HEK293T (cell line): ENCODE results near the gene EFNA5.

ENCODE experiments used
- CTCF ChIA-PET: fragments of 350-600 bp; formaldehyde crosslinking; extraction: SDS; loops from one replicate; lab custom pipeline; 2021; ENCODE audit warnings: antibody characterized with exemption, inconsistent platforms; lab: Yijun Ruan, JAX
- POLR2A ChIA-PET: fragments of 350-600 bp; formaldehyde crosslinking; extraction: SDS; loops from one replicate; lab custom pipeline; 2020; ENCODE audit warnings: antibody characterized with exemption, inconsistent platforms; lab: Yijun Ruan, JAX
- DNase-seq: peaks from one replicate; pipeline ENCODE4 v3.0.0; 2012; ENCODE audit warnings: mixed read lengths; ENCODE audit errors: extremely low spot score
- ARNT ChIP-seq: fragments of 450-650 bp; IDR thresholded peaks from 2 replicates; pipeline ENCODE4 v1.6.1; 2017; ENCODE audit warnings: mild to moderate bottlenecking
- BHLHE40 ChIP-seq: fragments of 450-650 bp; IDR thresholded peaks from 2 replicates; pipeline ENCODE4 v1.6.1; 2016; ENCODE audit warnings: mild to moderate bottlenecking, moderate library complexity, borderline replicate concordance
- CTBP1 ChIP-seq: fragments of 450-650 bp; IDR thresholded peaks from 2 replicates; pipeline ENCODE4 v1.6.1; 2016; ENCODE audit warnings: borderline replicate concordance
- ELF4 ChIP-seq: fragments of 450-650 bp; IDR thresholded peaks from 2 replicates; pipeline ENCODE4 v1.6.1; 2017; ENCODE audit warnings: antibody characterized with exemption
- FOXA1 ChIP-seq: fragments of 450-650 bp; IDR thresholded peaks from 2 replicates; pipeline ENCODE4 v1.6.1; 2016; ENCODE audit warnings: mild to moderate bottlenecking
- FOXK2 ChIP-seq: fragments of 450-650 bp; IDR thresholded peaks from 2 replicates; pipeline ENCODE4 v1.6.1; 2016; ENCODE audit warnings: mild to moderate bottlenecking
- FOXM1 ChIP-seq: fragments of 450-650 bp; IDR thresholded peaks from 2 replicates; pipeline ENCODE4 v1.6.1; 2017; ENCODE audit warnings: mild to moderate bottlenecking, borderline replicate concordance
- HDGF ChIP-seq: fragments of 450-650 bp; IDR thresholded peaks from 2 replicates; pipeline ENCODE4 v1.6.1; 2017; ENCODE audit warnings: antibody characterized with exemption, borderline replicate concordance
- L3MBTL2 ChIP-seq: fragments of 450-650 bp; conservative IDR thresholded peaks from 2 replicates; pipeline ENCODE4 v1.6.1; 2016; ENCODE audit warnings: mild to moderate bottlenecking
- LEF1 ChIP-seq: fragments of 450-650 bp; IDR thresholded peaks from 2 replicates; pipeline ENCODE4 v1.6.1; 2017; ENCODE audit warnings: mild to moderate bottlenecking, borderline replicate concordance
- NFRKB ChIP-seq: fragments of 450-650 bp; IDR thresholded peaks from 2 replicates; pipeline ENCODE4 v1.6.1; 2016; ENCODE audit warnings: mild to moderate bottlenecking, moderate library complexity
- PKNOX1 ChIP-seq: fragments of 450-650 bp; IDR thresholded peaks from 2 replicates; pipeline ENCODE4 v1.6.1; 2016
- SP1 ChIP-seq: fragments of 450-650 bp; IDR thresholded peaks from 2 replicates; pipeline ENCODE4 v1.6.1; 2017
- SUZ12 ChIP-seq: fragments of 450-650 bp; IDR thresholded peaks from 2 replicates; pipeline ENCODE4 v1.6.1; 2016; ENCODE audit warnings: mild to moderate bottlenecking
- TARDBP ChIP-seq: fragments of 450-650 bp; IDR thresholded peaks from 2 replicates; pipeline ENCODE4 v1.6.1; 2016
- ZNF384 ChIP-seq: fragments of 450-650 bp; IDR thresholded peaks from 2 replicates; pipeline ENCODE4 v1.6.1; 2016

Gene EFNA5

DNA sequence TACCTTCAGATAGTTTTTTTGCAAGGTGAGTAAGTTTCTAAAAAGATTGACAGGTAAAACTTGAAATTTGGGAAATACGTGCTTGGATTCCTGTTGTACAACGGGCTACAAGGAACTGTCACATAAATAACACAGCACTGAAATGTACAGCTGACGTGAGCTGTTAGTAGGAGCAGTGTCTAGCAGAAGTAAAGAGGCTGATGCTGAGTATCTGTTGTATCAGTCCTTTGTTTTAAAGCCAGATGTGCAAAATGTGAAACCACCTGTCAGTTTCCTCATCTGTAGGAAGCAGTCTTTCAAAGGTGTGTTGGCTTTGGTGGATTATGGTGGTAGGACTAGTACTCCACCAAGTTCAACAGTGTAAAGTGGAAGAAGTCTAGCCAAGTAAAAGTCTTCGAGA is 122.3 kb downstream of the EFNA5 start:
- no peak for DNase-seq
- POLR2A ChIA-PET = no interaction called here
- TF ChIP-seq ZNF384 = no peak
- CTCF ChIA-PET = interaction anchor here (1.2 kb wide), 1 partner anchor 95 kb away, joined by 3 read pairs; no protein-coding TSS in a partner anchor

DNA sequence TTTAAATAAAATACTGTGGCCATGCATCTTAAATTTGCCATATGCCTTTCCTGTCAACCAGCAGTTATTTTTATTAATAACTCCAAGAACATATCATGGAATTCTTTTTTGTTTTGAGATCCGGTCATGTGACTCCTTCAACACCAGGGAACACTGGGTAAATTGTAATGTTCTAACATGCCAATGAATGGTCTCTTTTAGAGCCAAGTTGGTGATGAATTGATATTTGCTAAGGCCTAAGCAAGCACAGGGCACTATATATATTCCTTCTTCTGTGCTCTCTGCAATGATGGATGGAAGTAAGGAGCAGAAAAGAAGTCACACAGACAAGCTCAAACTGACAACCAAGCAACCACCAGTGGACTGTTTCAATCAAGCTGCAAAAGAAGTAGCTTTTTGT is 124.0 kb downstream of the EFNA5 start:
- TF ChIP-seq BHLHE40 = no peak
- no peak for TF ChIP-seq FOXK2
- no peak for DNase-seq
- ChIA-PET POLR2A (no interaction called here), CTCF (no interaction called here)

DNA sequence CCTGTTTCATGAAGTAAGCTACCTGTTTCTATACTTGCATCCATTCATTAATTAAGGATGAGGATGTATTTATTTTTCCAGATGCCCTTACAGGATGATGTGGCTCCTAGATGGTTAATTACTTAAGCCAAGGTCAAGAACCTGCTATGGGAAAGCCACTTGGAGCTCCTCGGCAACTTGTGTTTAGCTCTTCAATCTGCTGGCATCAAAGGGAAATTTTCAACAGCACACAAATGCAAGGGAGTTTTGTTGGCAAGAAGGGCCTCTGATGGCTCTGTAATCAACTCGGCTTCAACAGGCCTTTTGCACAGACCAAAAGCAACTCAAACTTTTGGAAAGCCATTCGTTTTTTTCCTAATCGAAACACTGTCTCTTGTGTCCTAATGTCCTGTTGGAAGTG is 125.3 kb downstream of the EFNA5 start:
- ChIA-PET CTCF (no interaction called here), POLR2A (no interaction called here)
- DNase-seq = no peak
- TF ChIP-seq L3MBTL2 = no peak
- TF ChIP-seq LEF1 = no peak
- TF ChIP-seq FOXM1 = no peak
- no peak for TF ChIP-seq NFRKB
- TF ChIP-seq SP1 = no peak
- no peak for TF ChIP-seq PKNOX1
- no peak for TF ChIP-seq ZNF384
- no peak for TF ChIP-seq SUZ12
- TF ChIP-seq HDGF = no peak
- no peak for TF ChIP-seq BHLHE40
- no peak for TF ChIP-seq FOXK2
- TF ChIP-seq FOXA1 = no peak
- no peak for TF ChIP-seq TARDBP
- no peak for TF ChIP-seq ELF4

DNA sequence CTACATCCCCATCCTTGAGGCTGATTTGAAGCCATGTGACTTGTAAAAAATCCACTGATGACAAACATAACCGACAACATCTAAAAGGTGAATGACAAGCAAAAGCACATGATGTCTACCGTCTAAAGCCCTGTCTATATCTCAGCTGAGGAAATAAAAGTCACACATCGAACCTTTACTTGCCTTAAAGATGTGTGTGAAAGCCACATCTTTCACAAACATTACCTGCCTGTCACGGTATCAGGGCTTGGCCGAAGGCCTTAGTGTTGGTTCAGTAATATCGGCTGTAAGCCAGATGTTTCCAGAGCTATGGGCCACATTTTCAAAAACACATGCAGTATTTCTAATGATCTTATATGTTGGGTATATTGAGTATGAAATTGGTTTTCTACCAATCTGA is 125.8 kb downstream of the EFNA5 start:
- CTCF ChIA-PET = no interaction called here
- POLR2A ChIA-PET = no interaction called here
- DNase-seq = no peak
- TF ChIP-seq BHLHE40 (no peak), ELF4 (no peak), SP1 (no peak), NFRKB (no peak), FOXM1 (no peak), PKNOX1 (no peak), ARNT (no peak), ZNF384 (no peak)

DNA sequence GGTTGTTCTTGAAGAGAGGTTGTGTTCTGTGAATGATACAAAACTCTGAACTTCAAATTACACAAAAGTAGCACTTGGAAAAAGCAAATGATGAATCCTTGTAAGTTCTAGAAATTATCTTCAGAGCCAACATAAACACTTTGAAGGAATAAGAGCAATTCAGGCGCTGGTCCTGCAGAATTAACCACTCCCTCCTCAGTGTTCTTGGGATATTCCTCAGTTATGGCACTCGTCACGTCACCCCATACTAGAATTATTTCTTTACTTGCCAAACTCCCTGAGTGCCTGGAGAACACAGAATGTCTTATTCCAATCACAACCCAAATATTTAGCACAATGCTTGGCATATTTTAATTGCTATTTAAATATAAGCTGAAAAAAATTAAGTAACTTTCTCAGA is 126.3 kb downstream of the EFNA5 start:
- POLR2A ChIA-PET = no interaction called here
- DNase-seq = no peak
- CTCF ChIA-PET = no interaction called here
- no peak for TF ChIP-seq LEF1
- TF ChIP-seq FOXK2 = no peak
- no peak for TF ChIP-seq BHLHE40
- no peak for TF ChIP-seq CTBP1
- TF ChIP-seq SP1 = no peak
- TF ChIP-seq ARNT = no peak
- TF ChIP-seq NFRKB = no peak
- TF ChIP-seq FOXM1 = no peak
- no peak for TF ChIP-seq ELF4
- TF ChIP-seq PKNOX1 = no peak
- no peak for TF ChIP-seq L3MBTL2
- no peak for TF ChIP-seq FOXA1
- TF ChIP-seq TARDBP = no peak
- no peak for TF ChIP-seq SUZ12

DNA sequence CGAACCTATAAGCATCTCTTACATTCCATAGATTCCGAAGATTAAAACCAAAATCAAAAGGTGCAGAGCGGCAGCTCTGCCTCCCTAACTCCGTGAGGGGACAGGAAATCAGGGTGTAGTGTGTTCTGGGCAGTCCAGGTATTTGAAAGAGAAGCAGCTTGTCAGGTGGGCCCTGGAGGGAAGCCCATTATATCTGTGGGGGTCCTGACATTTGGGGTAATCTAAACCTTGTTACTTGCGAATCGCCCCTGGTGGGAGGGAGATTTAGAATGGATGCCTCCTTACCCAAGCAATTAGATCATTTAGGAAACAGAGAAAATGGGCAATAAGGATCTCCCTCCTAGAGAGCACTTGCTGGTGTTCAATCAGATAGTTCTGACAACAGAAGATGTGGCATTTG is 126.9 kb downstream of the EFNA5 start:
- ChIA-PET CTCF (interaction anchor here (0.9 kb wide), 1 partner anchor 28 kb away, joined by 3 read pairs; no protein-coding TSS in a partner anchor), POLR2A (no interaction called here)
- DNase-seq = no peak
- TF ChIP-seq PKNOX1 (no peak), FOXK2 (no peak), FOXM1 (no peak), SP1 (no peak)

DNA sequence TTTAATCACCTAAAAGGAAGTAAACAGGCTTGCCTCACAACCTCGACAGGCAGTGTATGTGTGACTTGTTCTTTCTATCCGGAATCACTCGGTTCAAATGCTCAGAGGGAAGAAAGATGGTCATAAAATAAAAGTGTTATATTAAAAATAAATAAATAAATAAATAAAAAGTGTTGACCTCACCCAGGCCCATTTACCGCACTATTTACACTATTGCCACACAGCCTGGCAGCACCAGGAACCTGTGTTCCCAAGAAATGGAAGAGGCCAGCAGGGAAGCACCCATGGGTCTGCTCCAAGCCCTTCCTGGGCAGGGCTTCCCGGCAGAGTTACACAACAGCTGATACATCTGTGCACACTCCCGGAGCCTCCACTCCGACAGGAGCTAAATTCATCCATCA is 127.9 kb downstream of the EFNA5 start:
- CTCF ChIA-PET = interaction anchor here (0.9 kb wide), 1 partner anchor 29 kb away, joined by 3 read pairs; no protein-coding TSS in a partner anchor
- no peak for DNase-seq

More for the DNA sequence above, 127.9 kb downstream of the EFNA5 start:
- no peak for TF ChIP-seq L3MBTL2
- TF ChIP-seq SP1 = no peak
- no peak for TF ChIP-seq TARDBP
- no peak for TF ChIP-seq ARNT
- TF ChIP-seq SUZ12 = no peak
- TF ChIP-seq ZNF384 = no peak
- TF ChIP-seq LEF1 = no peak
- TF ChIP-seq BHLHE40 = no peak
- TF ChIP-seq HDGF = no peak
- TF ChIP-seq NFRKB = no peak
- no peak for TF ChIP-seq ELF4
- TF ChIP-seq FOXA1 = no peak
- POLR2A ChIA-PET = no interaction called here
